H9 (cell line): Measurements from ENCODE around the gene BCL11B. TPM values are rescaled to one million over a fixed set of nuclear protein-coding genes. Genes with fewer than 3 reads are reported as not detected.
A peak's percentile ranks its signal among the peaks of the same experiment; 100 is the strongest.

ENCODE experiments used
- DNase-seq: peaks from one replicate; pipeline ENCODE4 v3.0.0-alpha.2; 2017
- H2AFZ ChIP-seq: one replicate; pipeline ENCODE4 v1.6.1; 2013; ENCODE audit warnings: mild to moderate bottlenecking, low read length, control low read depth, moderate library complexity
- H2AK5ac ChIP-seq: 2 replicates; pipeline ENCODE4 v1.6.1; 2013; ENCODE audit warnings: low read length, control low read depth, mixed read lengths; ENCODE audit not compliant: insufficient read length
- H2BK120ac ChIP-seq: one replicate; pipeline ENCODE4 v1.6.1; 2013; ENCODE audit warnings: low read depth, mild to moderate bottlenecking, low read length, control low read depth, inconsistent platforms; ENCODE audit not compliant: poor library complexity, severe bottlenecking
- H2BK12ac ChIP-seq: 2 replicates; pipeline ENCODE4 v1.6.1; 2013; ENCODE audit warnings: low read length, control low read depth, mixed read lengths, low read depth; ENCODE audit not compliant: insufficient read length
- H2BK15ac ChIP-seq: 2 replicates; pipeline ENCODE4 v1.6.1; 2013; ENCODE audit warnings: low read depth, low read length, control low read depth
- H2BK20ac ChIP-seq: one replicate; pipeline ENCODE4 v1.6.1; 2013; ENCODE audit warnings: low read depth, mild to moderate bottlenecking, low read length, control low read depth, inconsistent platforms; ENCODE audit not compliant: poor library complexity, severe bottlenecking
- H2BK5ac ChIP-seq: 2 replicates; pipeline ENCODE4 v1.6.1; 2013; ENCODE audit warnings: low read length, control low read depth, mixed read lengths; ENCODE audit not compliant: insufficient read length
- H3K14ac ChIP-seq: 2 replicates; pipeline ENCODE4 v1.6.1; 2013; ENCODE audit warnings: low read length, control low read depth; ENCODE audit not compliant: insufficient read depth
- H3K18ac ChIP-seq: 2 replicates; pipeline ENCODE4 v1.6.1; 2013; ENCODE audit warnings: low read depth, mild to moderate bottlenecking, mixed read lengths, low read length, control low read depth; ENCODE audit not compliant: insufficient read length
- H3K23ac ChIP-seq: 2 replicates; pipeline ENCODE4 v1.6.1; 2013; ENCODE audit warnings: low read length, control low read depth, mixed read lengths, low read depth; ENCODE audit not compliant: insufficient read length
- H3K23me2 ChIP-seq: 2 replicates; pipeline ENCODE4 v1.6.1; 2013; ENCODE audit warnings: low read depth, mild to moderate bottlenecking, mixed read lengths, low read length, control low read depth; ENCODE audit not compliant: insufficient read length, poor library complexity, severe bottlenecking
- H3K27ac ChIP-seq: 2 replicates; pipeline ENCODE4 v1.5.1; 2013; ENCODE audit warnings: low read length, control low read depth, mixed read lengths, low read depth; ENCODE audit not compliant: insufficient read length
- H3K27me3 ChIP-seq: 2 replicates; pipeline ENCODE4 v1.6.1; 2013; ENCODE audit warnings: low read length, control low read depth, inconsistent platforms; ENCODE audit not compliant: insufficient read depth
- H3K4ac ChIP-seq: 2 replicates; pipeline ENCODE4 v1.6.1; 2013; ENCODE audit warnings: low read depth, mild to moderate bottlenecking, control low read depth, inconsistent platforms, low read length, moderate library complexity
- H3K4me1 ChIP-seq: 2 replicates; pipeline ENCODE4 v1.6.1; 2013; ENCODE audit warnings: low read length, control low read depth, inconsistent platforms; ENCODE audit not compliant: insufficient read depth
- H3K4me2 ChIP-seq: 2 replicates; pipeline ENCODE4 v1.6.1; 2013; ENCODE audit warnings: low read length, control low read depth, mixed read lengths; ENCODE audit not compliant: insufficient read length, insufficient read depth
- H3K56ac ChIP-seq: 2 replicates; pipeline ENCODE4 v1.6.1; 2013; ENCODE audit warnings: low read depth, mild to moderate bottlenecking, mixed read lengths, low read length, control low read depth; ENCODE audit not compliant: insufficient read length
- H3K79me1 ChIP-seq: 2 replicates; pipeline ENCODE4 v1.6.1; 2013; ENCODE audit warnings: low read depth, mild to moderate bottlenecking, moderate library complexity, low read length, control low read depth, inconsistent platforms; ENCODE audit not compliant: insufficient read depth, poor library complexity, severe bottlenecking
- H3K79me2 ChIP-seq: 2 replicates; pipeline ENCODE4 v1.6.1; 2013; ENCODE audit warnings: low read length, control low read depth, inconsistent platforms; ENCODE audit not compliant: insufficient read depth
- H3K9ac ChIP-seq: 2 replicates; pipeline ENCODE4 v1.6.1; 2013; ENCODE audit warnings: low read length, control low read depth, mixed read lengths; ENCODE audit not compliant: insufficient read length; ENCODE audit errors: extremely low read depth
- H3K9me3 ChIP-seq: one replicate; pipeline ENCODE4 v1.6.1; 2013; ENCODE audit warnings: low read depth, low read length, inconsistent platforms; ENCODE audit not compliant: control insufficient read depth
- H3T11ph ChIP-seq: one replicate; pipeline ENCODE4 v1.6.1; 2013; ENCODE audit warnings: mild to moderate bottlenecking, low read length, control low read depth, inconsistent platforms
- H4K20me1 ChIP-seq: one replicate; pipeline ENCODE4 v1.6.1; 2013; ENCODE audit not compliant: control insufficient read depth, insufficient read length, insufficient read depth
- H4K5ac ChIP-seq: 2 replicates; pipeline ENCODE4 v1.6.1; 2013; ENCODE audit warnings: low read depth, mild to moderate bottlenecking, mixed read lengths, low read length, control low read depth; ENCODE audit not compliant: insufficient read length
- H4K8ac ChIP-seq: replicated peaks from 2 replicates; pipeline ENCODE4 v1.6.1; 2013; ENCODE audit warnings: low read length, control low read depth, mixed read lengths, low read depth; ENCODE audit not compliant: insufficient read length
- H4K91ac ChIP-seq: 2 replicates; pipeline ENCODE4 v1.6.1; 2013; ENCODE audit warnings: low read depth, mild to moderate bottlenecking, moderate library complexity, mixed read lengths, low read length, control low read depth; ENCODE audit not compliant: insufficient read length
- H3K27ac Mint-ChIP-seq, 3 experiments: 2 replicates in 2 of 3; 3 replicates in 1 of 3; pipeline ENCODE4 v1.8.0; 2020 to 2021; ENCODE audit warnings: mixed read lengths in 3 of 3, mild to moderate bottlenecking in 1 of 3, moderate library complexity in 1 of 3
- H3K27me3 Mint-ChIP-seq: 2 replicates; pipeline ENCODE4 v1.8.0; 2021; ENCODE audit warnings: low read depth, mild to moderate bottlenecking, moderate library complexity, mixed read lengths
- H3K36me3 Mint-ChIP-seq, 3 experiments: 2 replicates in 2 of 3; 3 replicates in 1 of 3; pipeline ENCODE4 v1.8.0; 2020 to 2021; ENCODE audit warnings: low read depth in 3 of 3, mixed read lengths in 3 of 3; ENCODE audit not compliant: insufficient read depth in 1 of 3
- H3K4me1 Mint-ChIP-seq, 2 experiments: 2 replicates each; pipeline ENCODE4 v1.8.0; 2020; ENCODE audit warnings: mixed read lengths in 2 of 2
- H3K4me3 Mint-ChIP-seq, 2 experiments: 2 replicates in 1 of 2; 3 replicates in 1 of 2; pipeline ENCODE4 v1.8.0; 2020 to 2021; ENCODE audit warnings: mild to moderate bottlenecking in 2 of 2, mixed read lengths in 2 of 2, moderate library complexity in 1 of 2
- H3K9me3 Mint-ChIP-seq, 2 experiments: 2 replicates in 1 of 2; 3 replicates in 1 of 2; pipeline ENCODE4 v1.8.0; 2020; ENCODE audit warnings: mild to moderate bottlenecking in 2 of 2, mixed read lengths in 2 of 2, moderate library complexity in 1 of 2
- WGBS: extraction: QIAGEN DNeasy Blood & Tissue Kit; methylation state at CpG from one replicate; pipeline ENCODE4 v1.1.7; 2013; ENCODE audit warnings: missing lambda C conversion rate, low lambda C conversion rate, mixed read lengths; ENCODE audit not compliant: insufficient read length; ENCODE audit errors: extremely low coverage; 5-methylcytosine and 5-hydroxymethylcytosine counted together
- total RNA-seq: library from RNA; stranded (reverse); gene quantifications from 2 replicates; pipeline ENCODE4 v1.2.1, GENCODE V29; 2021
- TF ChIP-seq, protein P1 (sequence below): fragments of 200-600 bp; sonication (generic); conservative IDR thresholded peaks from 3 replicates; pipeline ENCODE4 v1.8.0; 2021; ENCODE audit warnings: antibody characterized with exemption, mild to moderate bottlenecking

BCL11B gene
- total RNA-seq, 1 experiment from 2014 or later: 4.9 TPM

DNA sequence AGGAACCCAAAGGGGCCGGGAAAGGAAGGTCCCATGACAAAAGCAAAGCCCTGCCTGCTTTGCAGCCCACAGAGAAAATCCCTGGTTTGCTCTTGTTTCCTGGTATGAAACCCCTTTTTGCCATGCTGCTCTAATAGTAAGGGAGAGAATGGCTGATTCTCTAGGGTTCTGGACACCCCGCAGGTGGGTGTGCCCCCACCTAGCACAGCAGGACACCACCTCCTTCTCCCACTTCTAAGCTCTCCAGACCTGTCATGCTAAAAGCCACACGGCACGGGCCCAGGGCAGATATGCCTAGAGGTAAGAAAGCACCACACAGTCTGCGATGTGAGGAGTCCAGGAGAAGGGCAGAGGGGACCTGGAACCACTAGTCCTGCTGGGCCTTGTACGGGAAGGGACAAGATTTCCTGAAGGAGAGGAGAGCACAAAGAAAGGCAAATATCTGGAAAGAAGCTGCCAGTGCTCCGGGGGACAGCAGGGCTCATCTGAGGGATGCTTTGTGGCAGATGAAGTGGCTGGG, 113.3 kb downstream of the BCL11B start:
- H3K23ac ChIP-seq: no peak overlapping the region
- no peaks in the 10 kb centered on the region for H3K27me3 ChIP-seq
- H3K4me1 Mint-ChIP-seq: peaks cover 0 to 3% of the 10 kb centered on the region in 2 experiments; a peak in 1 of 4 replicates
- H3K27ac ChIP-seq: no peak overlapping the region
- TF ChIP-seq, protein P1, sequence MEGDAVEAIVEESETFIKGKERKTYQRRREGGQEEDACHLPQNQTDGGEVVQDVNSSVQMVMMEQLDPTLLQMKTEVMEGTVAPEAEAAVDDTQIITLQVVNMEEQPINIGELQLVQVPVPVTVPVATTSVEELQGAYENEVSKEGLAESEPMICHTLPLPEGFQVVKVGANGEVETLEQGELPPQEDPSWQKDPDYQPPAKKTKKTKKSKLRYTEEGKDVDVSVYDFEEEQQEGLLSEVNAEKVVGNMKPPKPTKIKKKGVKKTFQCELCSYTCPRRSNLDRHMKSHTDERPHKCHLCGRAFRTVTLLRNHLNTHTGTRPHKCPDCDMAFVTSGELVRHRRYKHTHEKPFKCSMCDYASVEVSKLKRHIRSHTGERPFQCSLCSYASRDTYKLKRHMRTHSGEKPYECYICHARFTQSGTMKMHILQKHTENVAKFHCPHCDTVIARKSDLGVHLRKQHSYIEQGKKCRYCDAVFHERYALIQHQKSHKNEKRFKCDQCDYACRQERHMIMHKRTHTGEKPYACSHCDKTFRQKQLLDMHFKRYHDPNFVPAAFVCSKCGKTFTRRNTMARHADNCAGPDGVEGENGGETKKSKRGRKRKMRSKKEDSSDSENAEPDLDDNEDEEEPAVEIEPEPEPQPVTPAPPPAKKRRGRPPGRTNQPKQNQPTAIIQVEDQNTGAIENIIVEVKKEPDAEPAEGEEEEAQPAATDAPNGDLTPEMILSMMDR: no peak
- H3K79me1 ChIP-seq: no peaks in the 10 kb centered on the region
- H3K18ac ChIP-seq: no peak overlapping the region
- no CpG with 5 or more reads among the region's 7 CpGs for WGBS
- H3K4me3 Mint-ChIP-seq: no peak overlapping the region
- no peak overlapping the region for H2BK5ac ChIP-seq
- H4K20me1 ChIP-seq: no peaks in the 10 kb centered on the region
- no peak overlapping the region for H4K5ac ChIP-seq
- H2AK5ac ChIP-seq: no peak overlapping the region
- no peak overlapping the region for H3K4me2 ChIP-seq
- no peak overlapping the region for H2AFZ ChIP-seq
- H3K4ac ChIP-seq: no peak overlapping the region
- no peak overlapping the region for H2BK20ac ChIP-seq
- H2BK15ac ChIP-seq: no peak overlapping the region
- H3T11ph ChIP-seq: no peak overlapping the region
- no peaks in the 10 kb centered on the region for H3K9me3 Mint-ChIP-seq
- no peaks in the 10 kb centered on the region for H3K23me2 ChIP-seq
- H3K14ac ChIP-seq: no peak overlapping the region
- no peaks in the 10 kb centered on the region for H3K4me1 ChIP-seq
- no peak overlapping the region for H3K56ac ChIP-seq
- no peak overlapping the region for H2BK12ac ChIP-seq
- H3K36me3 Mint-ChIP-seq: no peaks in the 10 kb centered on the region; a peak in 1 of 7 replicates
- H3K27me3 Mint-ChIP-seq: peaks cover 2% of the 10 kb centered on the region; the same call in 1 of the 2 replicates
- H4K8ac ChIP-seq: no peak overlapping the region
- DNase-seq: peak; percentile 18
- H3K79me2 ChIP-seq: no peaks in the 10 kb centered on the region
- H2BK120ac ChIP-seq: no peak overlapping the region
- no peak overlapping the region for H4K91ac ChIP-seq
- no peak overlapping the region for H3K9ac ChIP-seq
- H3K27ac Mint-ChIP-seq: no peak overlapping the region; a peak in 1 of 7 replicates
- H3K9me3 ChIP-seq: no peaks in the 10 kb centered on the region
